Liver (tissue), 9 donors: ENCODE results near the gene RGS17. TPM values are rescaled to one million over a fixed set of nuclear protein-coding genes. Genes with fewer than 3 reads are reported as not detected.

ENCODE experiments used
- DNase-seq: peaks from one replicate; pipeline ENCODE4 v3.0.0-alpha.2; 2017; ENCODE audit warnings: low spot score
- H3K27ac ChIP-seq, 2 donors: one replicate each; pipeline ENCODE4 v1.7.0; 2013; ENCODE audit warnings: inconsistent platforms in 2 of 2, low read length in 2 of 2, control low read depth in 1 of 2, low read depth in 1 of 2, mild to moderate bottlenecking in 1 of 2
- H3K27me3 ChIP-seq, 4 donors: one replicate each; pipeline versions ENCODE4 v1.6.1 to v1.7.0; 2013; ENCODE audit warnings: low read length in 3 of 4, inconsistent platforms in 1 of 4, mild to moderate bottlenecking in 1 of 4, moderate library complexity in 1 of 4; ENCODE audit not compliant: control insufficient read depth in 4 of 4, insufficient read depth in 4 of 4
- H3K36me3 ChIP-seq, 4 donors: one replicate each; pipeline versions ENCODE4 v1.6.1 to v1.7.0; 2013; ENCODE audit warnings: low read length in 3 of 4, mild to moderate bottlenecking in 3 of 4, low read depth in 1 of 4, moderate library complexity in 1 of 4; ENCODE audit not compliant: control insufficient read depth in 4 of 4, insufficient read depth in 3 of 4
- H3K4me1 ChIP-seq, 4 donors: one replicate each; pipeline versions ENCODE4 v1.6.1 to v1.7.0; 2013; ENCODE audit warnings: low read length in 3 of 4, mild to moderate bottlenecking in 3 of 4, moderate library complexity in 1 of 4; ENCODE audit not compliant: control insufficient read depth in 4 of 4, insufficient read depth in 4 of 4
- H3K4me3 ChIP-seq, 3 donors: one replicate each; pipeline versions ENCODE4 v1.6.1 to v1.7.0; 2013; ENCODE audit warnings: low read length in 3 of 3, control low read depth in 1 of 3, low read depth in 1 of 3, mild to moderate bottlenecking in 1 of 3
- H3K9ac ChIP-seq, 2 donors: one replicate each; pipeline ENCODE4 v1.7.0; 2013; ENCODE audit warnings: low read length in 2 of 2, mild to moderate bottlenecking in 2 of 2, moderate library complexity in 2 of 2, control low read depth in 1 of 2, low read depth in 1 of 2
- H3K9me3 ChIP-seq, 4 donors: one replicate each; pipeline versions ENCODE4 v1.6.1 to v1.7.0; 2013; ENCODE audit warnings: low read length in 3 of 4; ENCODE audit not compliant: control insufficient read depth in 4 of 4
- ATF3 ChIP-seq: IDR thresholded peaks from 2 replicates; pipeline ENCODE4 v1.6.1; 2016; ENCODE audit warnings: antibody characterized with exemption
- FOXA1 ChIP-seq: IDR thresholded peaks from 2 replicates; pipeline ENCODE4 v1.6.1; 2016; ENCODE audit warnings: antibody characterized with exemption
- FOXA2 ChIP-seq: IDR thresholded peaks from 2 replicates; pipeline ENCODE4 v1.6.1; 2016; ENCODE audit warnings: antibody characterized with exemption
- GABPA ChIP-seq, 2 donors: IDR thresholded peaks in 1 of 2; conservative IDR thresholded peaks in 1 of 2; 2 replicates each; pipeline ENCODE4 v1.6.1; 2016; ENCODE audit warnings: antibody characterized with exemption in 2 of 2, mild to moderate bottlenecking in 1 of 2, moderate library complexity in 1 of 2
- HNF4A ChIP-seq, 2 donors: conservative IDR thresholded peaks; 2 replicates each; pipeline ENCODE4 v1.6.1; 2016; ENCODE audit warnings: antibody characterized with exemption in 2 of 2, mild to moderate bottlenecking in 2 of 2
- HNF4G ChIP-seq: IDR thresholded peaks from 2 replicates; pipeline ENCODE4 v1.6.1; 2016; ENCODE audit warnings: antibody characterized with exemption
- JUND ChIP-seq, 2 donors: IDR thresholded peaks; 2 replicates each; pipeline ENCODE4 v1.6.1; 2016; ENCODE audit warnings: antibody characterized with exemption in 2 of 2
- NR2F2 ChIP-seq: IDR thresholded peaks from 2 replicates; pipeline ENCODE4 v1.6.1; 2016; ENCODE audit warnings: antibody characterized with exemption
- RAD21 ChIP-seq, 2 donors: IDR thresholded peaks; 2 replicates each; pipeline ENCODE4 v1.6.1; 2016; ENCODE audit warnings: antibody characterized with exemption in 2 of 2, mild to moderate bottlenecking in 2 of 2
- RXRA ChIP-seq, 2 donors: IDR thresholded peaks; 2 replicates each; pipeline ENCODE4 v1.6.1; 2017 to 2018; ENCODE audit warnings: antibody characterized with exemption in 2 of 2, mild to moderate bottlenecking in 1 of 2
- SP1 ChIP-seq: IDR thresholded peaks from 2 replicates; pipeline ENCODE4 v1.6.1; 2018; ENCODE audit warnings: antibody characterized with exemption, mild to moderate bottlenecking
- TAF1 ChIP-seq: conservative IDR thresholded peaks from 2 replicates; pipeline ENCODE4 v1.6.1; 2016; ENCODE audit warnings: antibody characterized with exemption, mild to moderate bottlenecking
- YY1 ChIP-seq: IDR thresholded peaks from 2 replicates; pipeline ENCODE4 v1.6.1; 2016; ENCODE audit warnings: antibody characterized with exemption, mild to moderate bottlenecking
- ZBTB33 ChIP-seq: IDR thresholded peaks from 2 replicates; pipeline ENCODE4 v1.6.1; 2016; ENCODE audit warnings: antibody characterized with exemption
- WGBS: extraction: QIAGEN DNeasy Blood & Tissue Kit; methylation state at CpG from one replicate; pipeline ENCODE4 v1.1.7; 2013; 5-methylcytosine and 5-hydroxymethylcytosine counted together
- polyA plus RNA-seq, 2 donors: library from polyadenylated mRNA; stranded (reverse) in 1 of 2; unstranded in 1 of 2; fragments of 200-250 nt in 1 of 2; fragments of >200 nt in 1 of 2; fragmentation: Nextera tagmentation in 1 of 2; extraction: Ambion mirVana in 1 of 2; gene quantifications; one replicate each; pipeline versions ENCODE4 v1.2.1 to v1.2.3, GENCODE V29; 2013 to 2015
- total RNA-seq, 2 donors: library from RNA; depleted of rRNA; stranded (reverse); fragments of >200 nt; gene quantifications; one replicate each; pipeline ENCODE4 v1.2.3, GENCODE V29; 2014
- TF ChIP-seq, protein P1 (sequence below): IDR thresholded peaks from 2 replicates; pipeline ENCODE4 v1.6.1; 2016; ENCODE audit warnings: antibody characterized with exemption, mild to moderate bottlenecking
- TF ChIP-seq, protein P2 (sequence below): IDR thresholded peaks from 2 replicates; pipeline ENCODE4 v1.6.1; 2016; ENCODE audit warnings: antibody characterized with exemption
- TF ChIP-seq, protein P3 (sequence below): fragments of 150-350 bp; IDR thresholded peaks from 2 replicates; pipeline ENCODE4 v1.5.1; 2017; ENCODE audit warnings: improper control_type of control experiment, low read depth, low read length; ENCODE audit not compliant: missing input control
- donor health status: healthy.
- donor health status: healthy.
- donor health status: healthy.
- donor health status: healthy.
- donor health status: healthy.

Gene RGS17
- total and polyA plus RNA-seq, 4 donors = under 0.01 to 0.09 (median 0.03) TPM

DNA sequence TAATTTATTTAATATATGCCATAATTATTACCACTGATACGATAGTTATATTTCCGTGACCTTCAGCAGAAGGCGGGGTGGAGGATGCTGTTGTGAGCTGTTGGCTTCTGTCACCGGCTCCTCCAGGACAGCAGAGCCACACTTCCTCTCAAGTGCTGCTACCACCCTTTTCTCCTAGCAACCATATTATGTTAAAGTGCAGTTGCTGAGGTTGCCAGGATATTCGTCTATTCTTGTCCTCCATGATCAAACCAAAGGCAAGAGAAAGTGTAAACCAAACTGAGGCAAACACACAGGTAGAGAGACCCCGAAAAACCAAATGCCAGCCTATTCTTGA lies 27.8 kb downstream of the RGS17 start:
- WGBS = 73% methylated on average over 6 of the region's 6 CpGs
- Histone ChIP-seq H3K9me3 (no peaks in the 10 kb centered on the region), H3K9ac (no peak overlapping the region), H3K4me1 (no peaks in the 10 kb centered on the region), H3K27ac (no peak overlapping the region), H3K4me3 (no peak overlapping the region), H3K36me3 (no peaks in the 10 kb centered on the region), H3K27me3 (peaks cover 0 to 9% (median 0%) of the 10 kb centered on the region in 4 donors)
- no peak for DNase-seq
- TF ChIP-seq YY1 (no peak), SP1 (no peak), FOXA2 (no peak), RAD21 (IDR thresholded peaks at IDR 0.05) (no peak), HNF4G (no peak), NR2F2 (no peak), HNF4A (conservative IDR thresholded peaks at IDR 0.05) (no peak), ZBTB33 (no peak), RXRA (IDR thresholded peaks at IDR 0.05) (no peak), GABPA (IDR thresholded peaks at IDR 0.05 in 1 of 2, conservative IDR thresholded peaks at IDR 0.05 in 1 of 2) (no peak), ATF3 (no peak)
- TF ChIP-seq, protein P1, sequence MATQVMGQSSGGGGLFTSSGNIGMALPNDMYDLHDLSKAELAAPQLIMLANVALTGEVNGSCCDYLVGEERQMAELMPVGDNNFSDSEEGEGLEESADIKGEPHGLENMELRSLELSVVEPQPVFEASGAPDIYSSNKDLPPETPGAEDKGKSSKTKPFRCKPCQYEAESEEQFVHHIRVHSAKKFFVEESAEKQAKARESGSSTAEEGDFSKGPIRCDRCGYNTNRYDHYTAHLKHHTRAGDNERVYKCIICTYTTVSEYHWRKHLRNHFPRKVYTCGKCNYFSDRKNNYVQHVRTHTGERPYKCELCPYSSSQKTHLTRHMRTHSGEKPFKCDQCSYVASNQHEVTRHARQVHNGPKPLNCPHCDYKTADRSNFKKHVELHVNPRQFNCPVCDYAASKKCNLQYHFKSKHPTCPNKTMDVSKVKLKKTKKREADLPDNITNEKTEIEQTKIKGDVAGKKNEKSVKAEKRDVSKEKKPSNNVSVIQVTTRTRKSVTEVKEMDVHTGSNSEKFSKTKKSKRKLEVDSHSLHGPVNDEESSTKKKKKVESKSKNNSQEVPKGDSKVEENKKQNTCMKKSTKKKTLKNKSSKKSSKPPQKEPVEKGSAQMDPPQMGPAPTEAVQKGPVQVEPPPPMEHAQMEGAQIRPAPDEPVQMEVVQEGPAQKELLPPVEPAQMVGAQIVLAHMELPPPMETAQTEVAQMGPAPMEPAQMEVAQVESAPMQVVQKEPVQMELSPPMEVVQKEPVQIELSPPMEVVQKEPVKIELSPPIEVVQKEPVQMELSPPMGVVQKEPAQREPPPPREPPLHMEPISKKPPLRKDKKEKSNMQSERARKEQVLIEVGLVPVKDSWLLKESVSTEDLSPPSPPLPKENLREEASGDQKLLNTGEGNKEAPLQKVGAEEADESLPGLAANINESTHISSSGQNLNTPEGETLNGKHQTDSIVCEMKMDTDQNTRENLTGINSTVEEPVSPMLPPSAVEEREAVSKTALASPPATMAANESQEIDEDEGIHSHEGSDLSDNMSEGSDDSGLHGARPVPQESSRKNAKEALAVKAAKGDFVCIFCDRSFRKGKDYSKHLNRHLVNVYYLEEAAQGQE = no peak
- TF ChIP-seq, protein P2, sequence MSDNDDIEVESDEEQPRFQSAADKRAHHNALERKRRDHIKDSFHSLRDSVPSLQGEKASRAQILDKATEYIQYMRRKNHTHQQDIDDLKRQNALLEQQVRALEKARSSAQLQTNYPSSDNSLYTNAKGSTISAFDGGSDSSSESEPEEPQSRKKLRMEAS = no peak
- TF ChIP-seq, protein P3, sequence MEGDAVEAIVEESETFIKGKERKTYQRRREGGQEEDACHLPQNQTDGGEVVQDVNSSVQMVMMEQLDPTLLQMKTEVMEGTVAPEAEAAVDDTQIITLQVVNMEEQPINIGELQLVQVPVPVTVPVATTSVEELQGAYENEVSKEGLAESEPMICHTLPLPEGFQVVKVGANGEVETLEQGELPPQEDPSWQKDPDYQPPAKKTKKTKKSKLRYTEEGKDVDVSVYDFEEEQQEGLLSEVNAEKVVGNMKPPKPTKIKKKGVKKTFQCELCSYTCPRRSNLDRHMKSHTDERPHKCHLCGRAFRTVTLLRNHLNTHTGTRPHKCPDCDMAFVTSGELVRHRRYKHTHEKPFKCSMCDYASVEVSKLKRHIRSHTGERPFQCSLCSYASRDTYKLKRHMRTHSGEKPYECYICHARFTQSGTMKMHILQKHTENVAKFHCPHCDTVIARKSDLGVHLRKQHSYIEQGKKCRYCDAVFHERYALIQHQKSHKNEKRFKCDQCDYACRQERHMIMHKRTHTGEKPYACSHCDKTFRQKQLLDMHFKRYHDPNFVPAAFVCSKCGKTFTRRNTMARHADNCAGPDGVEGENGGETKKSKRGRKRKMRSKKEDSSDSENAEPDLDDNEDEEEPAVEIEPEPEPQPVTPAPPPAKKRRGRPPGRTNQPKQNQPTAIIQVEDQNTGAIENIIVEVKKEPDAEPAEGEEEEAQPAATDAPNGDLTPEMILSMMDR = no peak

- no peak overlapping the region for H3K4me3 ChIP-seq
- H3K27me3 ChIP-seq = peaks cover 0 to 9% (median under 1%) of the 10 kb centered on the region in 4 donors
- H3K27ac ChIP-seq = no peak overlapping the region
- no peaks in the 10 kb centered on the region for H3K36me3 ChIP-seq
- no peak overlapping the region for H3K9ac ChIP-seq
- no peak for DNase-seq
- 59% methylated on average over 2 of the region's 2 CpGs for WGBS
- H3K4me1 ChIP-seq = peaks cover 0 to 2% (median 0%) of the 10 kb centered on the region in 4 donors
- no peaks in the 10 kb centered on the region for H3K9me3 ChIP-seq
- TF ChIP-seq SP1 (no peak), YY1 (no peak), ATF3 (no peak), TAF1 (no peak), JUND (IDR thresholded peaks at IDR 0.05) (no peak), ZBTB33 (no peak), HNF4A (conservative IDR thresholded peaks at IDR 0.05) (no peak), FOXA2 (no peak), GABPA (IDR thresholded peaks at IDR 0.05 in 1 of 2, conservative IDR thresholded peaks at IDR 0.05 in 1 of 2) (no peak), FOXA1 (no peak)
- TF ChIP-seq, protein P2 = no peak
Observed at GRCh38 chr6:153102605-153103318, 28.3 kb downstream of the RGS17 start.
